ENCODE results near the gene AMDHD2.

The AMDHD2 gene

GRCh38 chr16:2482708-2483534 lies 37.2 kb upstream of the AMDHD2 start:
- DNase-seq (ENCODE audit: low read depth in 2 of 3, low spot score in 1 of 3) = no peak

- no peak for DNase-seq (ENCODE audit: low read depth in 2 of 3, low spot score in 1 of 3)
These were observed 36.0 kb upstream of the AMDHD2 start for GRCh38 chr16:2483939-2484897.

GRCh38 chr16:2484898-2485508 lies 35.2 kb upstream of the AMDHD2 start:
- DNase-seq (ENCODE audit: low read depth in 2 of 3, low spot score in 1 of 3) = no peak

GRCh38 chr16:2485811-2486507 lies 34.2 kb upstream of the AMDHD2 start:
- DNase-seq (ENCODE audit: low read depth in 2 of 3, low spot score in 1 of 3) = no peak

- DNase-seq (ENCODE audit: low read depth in 2 of 3, low spot score in 1 of 3) = peak; percentile 53 to 65 (median 54)
These were observed 33.3 kb upstream of the AMDHD2 start for GRCh38 chr16:2486645-2487516.

DNA sequence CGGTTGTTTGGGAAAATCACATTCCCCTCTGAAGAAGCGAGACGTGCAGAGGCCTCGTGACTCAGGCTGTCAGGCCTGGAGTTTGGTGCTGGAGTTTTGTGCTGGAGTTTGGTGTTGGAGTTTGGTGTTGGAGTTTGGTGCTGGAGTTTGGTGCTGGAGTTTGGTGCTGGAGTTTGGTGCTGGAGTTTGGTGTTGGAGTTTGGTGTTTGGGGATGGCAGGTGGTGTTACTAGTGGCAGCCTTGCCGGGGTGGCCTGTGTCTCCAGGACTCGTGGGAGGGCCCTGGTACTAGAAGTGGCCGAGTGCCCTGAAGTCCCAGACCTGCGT lies 32.7 kb upstream of the AMDHD2 start:
- DNase-seq (ENCODE audit: low read depth in 2 of 3, low spot score in 1 of 3) = no peak

DNA sequence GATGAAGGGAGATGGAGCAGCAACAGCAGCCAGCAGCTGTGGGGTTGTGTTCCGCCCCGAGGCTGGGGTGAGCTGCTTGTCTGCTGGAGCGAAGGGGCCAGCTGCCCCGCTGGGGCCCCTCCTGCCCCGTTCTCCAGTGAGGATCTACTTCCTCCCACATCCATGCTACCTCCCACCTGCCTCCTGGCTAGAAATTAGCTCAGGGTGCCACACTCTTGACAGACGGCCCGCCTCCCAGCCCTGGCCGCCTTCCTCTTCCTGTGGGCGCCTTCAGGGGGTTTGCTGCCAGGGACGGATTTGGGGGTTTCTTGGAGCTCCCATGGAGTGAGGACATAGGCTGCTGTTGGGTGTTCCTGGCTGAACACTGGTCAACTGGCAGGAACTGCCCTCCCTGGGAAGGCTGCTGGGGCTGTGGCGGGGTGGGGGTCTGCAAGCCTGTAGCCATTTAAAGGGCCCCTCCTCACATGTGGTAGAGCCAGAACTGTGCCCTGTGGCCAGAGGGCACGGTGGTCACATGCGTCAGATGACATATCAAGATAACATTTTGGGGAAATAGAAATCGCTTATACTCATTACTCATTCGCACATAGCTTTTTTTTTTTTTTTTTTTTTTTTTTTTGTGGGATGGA lies 32.2 kb upstream of the AMDHD2 start:
- no peak for DNase-seq (ENCODE audit: low read depth in 2 of 3, low spot score in 1 of 3)

DNA sequence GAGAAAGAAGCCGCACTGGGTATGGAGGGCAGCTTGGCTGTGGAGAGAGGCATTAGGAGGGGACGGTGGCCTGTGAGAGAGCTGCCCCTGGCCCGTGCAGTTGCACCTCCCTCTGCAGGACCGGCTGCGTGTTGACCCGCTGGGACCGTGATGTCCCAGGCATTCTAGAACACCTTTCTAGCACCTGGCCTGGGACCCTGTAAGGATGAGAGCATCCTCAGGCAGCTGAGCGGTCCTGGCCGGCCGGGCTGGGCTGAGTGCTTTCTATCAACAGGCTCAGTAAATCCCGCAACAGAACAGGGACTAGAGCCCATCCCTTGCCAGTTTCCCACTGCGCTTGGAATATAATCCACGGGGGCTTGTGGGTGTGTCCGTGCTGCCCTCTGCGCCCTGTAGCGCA lies 30.6 kb upstream of the AMDHD2 start:
- no peak for DNase-seq (ENCODE audit: low read depth in 2 of 3, low spot score in 1 of 3)

- no peak for DNase-seq (ENCODE audit: low read depth in 2 of 3, low spot score in 1 of 3)
These were observed 29.7 kb upstream of the AMDHD2 start for GRCh38 chr16:2490190-2491105.

DNA sequence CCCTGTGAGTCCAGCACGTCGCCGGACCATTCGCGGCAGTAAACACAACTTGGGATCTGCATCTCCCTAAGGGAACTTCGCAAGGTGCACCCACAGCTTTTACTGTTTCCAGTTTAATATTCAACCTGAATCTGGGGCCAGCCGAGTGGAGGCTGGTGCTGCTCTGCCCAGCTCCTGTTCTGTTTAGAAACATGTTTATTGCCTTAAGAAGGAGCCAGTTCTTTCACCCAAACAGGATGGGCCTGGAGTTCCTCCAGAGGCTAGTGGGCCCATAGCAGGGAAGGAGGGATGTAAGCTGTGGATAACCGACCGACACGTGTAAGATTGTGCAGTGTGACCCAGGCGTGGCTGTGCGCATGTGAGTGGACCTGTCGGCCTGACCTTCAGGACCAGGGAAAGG lies 27.9 kb upstream of the AMDHD2 start:
- DNase-seq (ENCODE audit: low read depth in 2 of 3, low spot score in 1 of 3) = no peak

DNA sequence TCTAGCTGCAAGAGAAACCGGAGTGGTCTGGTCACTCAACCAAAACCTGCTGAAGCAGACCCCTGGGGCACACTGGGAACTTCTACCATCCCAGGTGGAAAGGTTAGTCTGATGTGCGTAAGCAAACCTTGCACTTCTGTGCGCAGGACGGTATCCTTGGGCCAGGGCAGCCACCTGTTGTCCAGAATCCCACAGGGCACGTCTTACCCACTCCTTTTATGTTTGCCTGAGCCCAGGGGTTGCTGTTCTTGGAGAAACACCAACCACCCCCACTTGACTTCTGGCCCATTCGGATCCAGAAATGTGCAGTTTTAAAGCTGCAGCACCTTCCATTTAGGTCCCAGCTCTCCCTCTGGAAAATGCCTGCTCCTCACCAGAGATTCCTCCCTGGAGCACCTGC lies 26.6 kb upstream of the AMDHD2 start:
- no peak for DNase-seq (ENCODE audit: low read depth in 2 of 3, low spot score in 1 of 3)

DNA sequence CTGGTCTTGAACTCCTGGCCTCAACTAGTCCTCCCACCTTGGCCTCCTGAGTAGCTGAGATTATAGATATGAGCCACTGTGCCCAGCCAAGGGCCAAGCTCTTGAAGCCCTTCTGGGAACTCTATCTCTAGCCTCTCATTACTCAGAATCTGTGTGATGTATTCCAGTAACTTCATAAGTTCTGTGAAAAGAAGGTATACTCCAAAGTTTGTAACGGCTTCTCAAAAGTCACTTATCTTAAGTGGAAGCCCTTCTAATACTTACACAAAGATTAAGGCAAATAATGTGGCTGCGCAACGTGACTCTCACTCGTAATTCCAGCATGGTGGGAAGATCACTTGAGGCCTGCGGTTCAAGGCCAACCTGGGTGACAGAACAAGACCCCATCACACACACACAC lies 25.6 kb upstream of the AMDHD2 start:
- no peak for DNase-seq (ENCODE audit: low read depth in 2 of 3, low spot score in 1 of 3)

- DNase-seq (ENCODE audit: low read depth in 2 of 3, low spot score in 1 of 3) = no peak
These were observed 25.1 kb upstream of the AMDHD2 start for GRCh38 chr16:2495041-2495440.

DNA sequence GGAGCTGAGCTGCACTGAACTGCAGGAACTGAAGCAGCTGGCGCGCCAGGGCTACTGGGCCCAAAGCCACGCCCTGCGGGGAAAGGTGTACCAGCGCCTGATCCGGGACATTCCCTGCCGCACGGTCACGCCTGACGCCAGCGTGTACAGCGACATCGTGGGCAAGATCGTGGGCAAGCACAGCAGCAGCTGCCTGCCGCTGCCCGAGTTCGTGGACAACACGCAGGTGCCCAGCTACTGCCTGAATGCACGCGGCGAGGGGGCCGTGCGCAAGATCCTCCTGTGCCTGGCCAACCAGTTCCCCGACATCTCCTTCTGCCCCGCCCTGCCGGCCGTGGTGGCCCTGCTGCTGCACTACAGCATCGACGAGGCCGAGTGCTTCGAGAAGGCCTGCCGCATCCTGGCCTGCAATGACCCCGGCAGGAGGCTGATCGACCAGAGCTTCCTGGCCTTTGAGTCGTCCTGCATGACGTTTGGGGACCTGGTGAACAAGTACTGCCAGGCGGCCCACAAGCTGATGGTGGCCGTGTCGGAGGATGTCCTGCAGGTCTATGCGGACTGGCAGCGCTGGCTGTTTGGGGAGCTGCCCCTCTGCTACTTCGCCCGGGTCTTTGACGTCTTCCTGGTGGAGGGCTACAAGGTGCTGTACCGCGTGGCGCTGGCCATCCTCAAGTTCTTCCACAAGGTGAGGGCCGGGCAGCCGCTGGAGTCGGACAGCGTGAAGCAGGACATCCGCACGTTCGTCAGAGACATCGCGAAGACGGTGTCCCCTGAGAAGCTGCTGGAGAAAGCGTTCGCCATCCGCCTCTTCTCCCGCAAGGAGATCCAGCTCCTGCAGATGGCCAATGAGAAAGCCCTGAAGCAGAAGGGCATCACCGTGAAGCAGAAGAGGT lies 23.7 kb upstream of the AMDHD2 start:
- no peak for DNase-seq (ENCODE audit: low read depth in 2 of 3, low spot score in 1 of 3)

DNA sequence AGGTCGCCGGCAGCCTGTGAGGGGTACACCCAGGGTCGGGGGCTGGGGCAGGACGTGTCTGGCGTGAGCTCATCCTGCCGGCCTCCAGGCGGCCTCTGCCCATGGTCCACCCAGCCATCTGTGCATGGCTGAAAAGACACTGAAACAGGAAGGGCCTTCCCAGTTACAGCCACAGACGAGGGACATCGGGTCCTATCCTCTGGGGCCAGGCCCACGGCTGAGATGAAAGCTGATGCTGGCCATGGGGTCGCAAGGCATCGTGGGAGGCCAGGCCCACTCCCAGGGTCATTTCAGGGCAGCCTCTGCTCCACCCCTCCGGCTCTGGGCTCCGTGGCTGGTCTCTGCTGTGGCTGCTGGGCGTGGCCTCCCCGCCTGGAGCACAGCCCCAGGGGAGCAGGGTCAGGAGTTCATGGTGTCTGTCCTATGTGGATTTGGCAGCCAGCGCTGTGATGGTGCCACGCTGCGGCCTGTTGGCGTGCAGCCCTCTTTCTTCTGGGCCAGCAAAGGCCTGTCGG lies 23.0 kb upstream of the AMDHD2 start:
- DNase-seq (ENCODE audit: low read depth in 2 of 3, low spot score in 1 of 3) = no peak

DNA sequence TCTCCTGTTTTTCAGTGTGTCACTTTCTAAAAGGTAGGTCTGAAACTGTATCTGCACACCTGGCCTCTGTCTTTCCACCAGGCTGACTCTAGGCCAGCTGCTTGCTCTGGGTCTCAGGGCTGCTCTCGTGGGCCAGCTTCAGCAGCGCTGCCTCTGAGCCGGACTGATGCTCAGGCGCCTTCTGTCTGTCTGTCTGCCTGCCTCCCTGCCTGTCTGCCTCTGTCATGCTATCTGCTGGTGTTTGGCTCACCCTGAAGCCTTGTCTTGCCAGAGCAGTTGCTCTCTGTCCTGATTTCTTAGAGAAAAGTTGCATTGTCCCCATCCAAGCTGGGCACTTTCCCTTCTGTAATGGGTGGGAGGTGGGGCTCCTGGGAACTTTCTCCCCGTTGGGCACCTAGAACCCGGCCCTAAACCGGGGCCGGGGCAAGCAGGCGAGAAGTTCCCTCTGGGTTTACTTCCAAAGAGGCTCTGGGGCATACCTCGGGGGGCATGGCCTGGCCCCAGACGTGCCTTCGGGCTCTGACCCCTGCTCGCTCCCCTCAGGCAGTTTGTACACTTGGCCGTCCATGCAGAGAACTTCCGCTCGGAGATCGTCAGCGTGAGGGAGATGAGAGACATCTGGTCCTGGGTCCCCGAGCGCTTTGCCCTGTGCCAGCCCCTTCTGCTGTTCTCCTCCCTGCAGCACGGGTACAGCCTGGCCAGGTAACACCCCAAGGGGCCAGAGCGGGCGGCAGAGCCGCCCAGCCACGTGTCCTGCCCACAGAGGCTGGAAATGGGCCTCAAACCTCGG lies 22.3 kb upstream of the AMDHD2 start:
- DNase-seq (ENCODE audit: low read depth in 2 of 3, low spot score in 1 of 3) = no peak

Measured in stimulated activated CD4-positive, alpha-beta T cell treated with anti-CD3 and anti-CD28 coated beads, Interleukin-12 subunit alpha, Interleukin-12 subunit beta, amount 100 ng/mL, for 48 hours (primary cell).